D341Med (cell line): ENCODE results near the gene IL31.
"Not testable (repeated sequence)": the region's sequence is repeated elsewhere in the genome, so short reads cannot be mapped to it uniquely, and the experiment has no call there.

Source experiments
- DNase-seq: peaks from one replicate; pipeline ENCODE4 v3.0.0; 2012; ENCODE audit warnings: low spot score

Gene IL31

GRCh38 chr12:122174155-122174845, at the start of gene IL31:
IL31 (minus strand) TSS chr12:122174221; CDS start chr12:122174172, 49 bp downstream.
- DNase-seq, result no peak

DNA sequence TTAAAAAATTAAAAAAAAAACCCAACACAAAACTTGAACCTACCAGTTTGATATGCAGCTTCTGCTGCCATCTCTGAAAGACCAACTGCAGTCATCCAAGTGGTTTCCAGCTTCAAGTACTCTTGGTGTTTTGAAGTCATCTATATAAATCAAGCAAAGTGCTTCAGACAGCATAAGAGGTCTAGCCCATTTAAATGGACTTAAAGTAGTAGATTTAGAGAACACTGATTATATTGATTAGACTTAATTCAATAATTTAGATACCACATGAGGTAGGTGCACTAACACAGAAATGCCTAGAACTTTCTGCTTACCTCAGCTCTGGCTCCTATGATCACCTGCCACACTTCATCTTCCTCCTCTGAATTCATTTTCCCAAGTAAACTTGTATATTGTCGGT, 42.4 kb upstream of the IL31 start:
- DNase-seq, result no peak

- DNase-seq, result no peak
Measured at GRCh38 chr12:122215771-122216170, 41.8 kb upstream of the IL31 start.

DNA sequence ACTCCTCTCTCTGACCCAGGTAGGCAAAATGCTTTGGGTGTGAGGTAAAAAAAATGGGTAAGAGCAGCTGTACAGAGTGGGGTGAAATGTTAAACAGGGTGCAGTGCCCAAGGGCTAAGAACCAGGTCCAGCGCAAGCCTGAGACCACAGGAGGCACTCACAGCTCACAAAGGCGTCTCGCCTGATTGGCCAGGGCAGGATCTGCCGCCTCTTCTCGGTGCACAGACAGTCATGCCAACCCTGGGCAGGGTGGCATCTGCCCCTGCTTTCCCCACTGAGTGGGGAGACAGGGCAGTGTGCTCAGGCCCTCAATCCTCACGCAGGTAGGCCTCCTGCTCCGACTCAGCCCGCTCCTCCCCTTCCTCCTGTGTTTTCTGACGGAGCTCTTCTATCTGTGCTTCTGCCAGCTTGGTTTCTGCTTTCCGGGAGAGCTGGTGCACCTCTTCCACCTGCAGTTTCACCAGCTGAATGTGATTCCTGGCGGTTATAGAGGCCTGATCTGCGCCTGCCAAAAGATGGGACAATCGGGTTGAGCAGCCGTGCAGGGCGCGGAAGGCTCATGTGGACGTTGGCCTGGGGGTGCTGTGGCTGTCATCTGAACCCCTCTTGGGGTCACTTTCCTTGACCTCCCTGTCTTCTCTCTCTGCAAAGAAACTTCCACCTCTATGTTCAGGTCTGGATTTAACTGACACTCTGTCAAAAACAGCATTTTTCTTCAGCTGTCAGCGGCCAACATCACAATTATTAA, 34.2 kb upstream of the IL31 start:
- peak; percentile 22 for DNase-seq

DNA sequence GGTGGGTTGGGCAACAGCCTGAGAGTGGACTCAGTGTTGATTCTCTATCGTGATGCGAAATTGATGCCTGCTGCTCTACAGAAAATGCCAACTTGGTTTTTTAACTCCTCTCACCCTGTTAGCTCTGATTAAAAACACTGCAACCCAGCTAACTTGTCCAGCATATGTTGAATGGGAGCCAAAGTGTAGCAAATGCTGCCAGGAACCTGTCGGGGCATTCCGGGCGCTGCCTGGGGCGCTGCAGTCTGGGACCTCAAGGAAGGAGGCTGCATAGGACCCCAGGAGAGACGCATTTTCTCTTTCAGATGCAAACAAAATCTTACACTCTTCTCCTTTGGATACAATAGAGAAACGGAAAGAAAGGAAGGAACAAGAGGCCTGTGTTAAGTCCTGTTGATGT, 33.4 kb upstream of the IL31 start:
- no peak for DNase-seq

- DNase-seq, result no peak
Measured at GRCh38 chr12:122206976-122207375, 33.0 kb upstream of the IL31 start.

GRCh38 chr12:122206111-122206881, 32.3 kb upstream of the IL31 start:
- peak; percentile 40 for DNase-seq

DNA sequence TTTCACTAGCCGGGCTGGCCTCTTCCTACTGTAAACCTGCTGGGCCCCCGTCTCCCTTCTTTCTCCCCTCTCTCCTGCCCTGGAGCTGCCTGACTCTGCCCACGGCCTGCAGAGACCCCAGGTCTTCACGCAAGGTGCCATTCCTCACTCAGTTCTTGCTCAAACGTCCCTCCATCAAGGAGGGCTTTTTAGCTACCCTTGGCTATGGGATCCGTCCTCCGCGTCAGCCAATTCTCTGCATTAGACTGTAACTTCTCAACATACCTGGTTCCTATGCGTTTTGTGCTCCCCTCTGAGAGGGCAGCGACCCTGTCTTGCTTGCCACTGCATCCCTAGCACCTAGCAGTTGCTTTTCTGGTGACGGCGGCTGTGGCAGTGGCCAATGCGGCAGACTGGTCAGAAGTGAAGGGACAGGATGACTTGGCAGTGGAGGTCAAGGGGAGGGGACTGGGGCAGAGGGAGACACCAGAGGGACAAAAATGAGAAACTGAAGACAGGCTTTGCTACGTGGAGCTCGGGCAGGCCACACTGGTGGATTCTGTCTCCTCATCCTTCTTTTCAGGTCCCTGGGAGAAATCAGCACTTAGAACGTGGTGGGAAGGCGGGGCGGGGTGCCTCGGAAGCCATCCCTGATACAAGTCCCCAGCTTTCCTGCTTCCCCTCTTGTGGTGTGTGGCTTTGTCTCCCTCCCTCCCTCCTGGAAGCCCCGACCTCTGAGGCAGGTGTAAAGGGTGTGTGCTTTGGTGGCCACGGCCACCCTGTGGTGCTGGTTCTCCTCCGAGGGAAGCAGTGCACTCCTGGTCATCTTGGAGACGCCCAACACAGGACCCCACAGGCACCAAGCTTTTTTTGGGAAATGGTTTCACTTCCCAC, 31.3 kb upstream of the IL31 start:
- DNase-seq, result peak; percentile 38

- no peak for DNase-seq
Measured at GRCh38 chr12:122204167-122205052, 30.4 kb upstream of the IL31 start.

- DNase-seq, result peak; percentile 79
Measured at GRCh38 chr12:122203301-122204166, 29.5 kb upstream of the IL31 start, which contains the start of gene B3GNT4. B3GNT4 (plus strand) TSS chr12:122203709; CDS start chr12:122204619, 910 bp downstream.

DNA sequence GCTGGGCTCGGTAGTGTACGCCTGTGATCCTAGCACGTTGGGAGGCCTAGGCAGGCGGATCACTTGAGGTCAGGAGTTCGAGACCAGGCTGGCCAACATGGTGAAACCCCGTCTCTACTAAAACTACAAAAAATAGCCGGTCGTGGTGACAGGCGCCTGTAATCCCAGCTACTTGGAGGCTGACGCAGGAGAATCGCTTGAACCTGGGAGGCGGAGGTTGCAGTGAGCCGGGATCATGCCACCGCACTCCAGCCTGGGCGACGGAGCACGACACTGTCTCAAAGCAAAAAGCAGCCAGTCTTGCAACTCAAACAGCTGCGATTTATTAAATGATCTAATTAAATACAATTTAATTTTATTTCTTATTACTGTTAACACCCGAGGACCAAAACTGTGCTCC, 28.8 kb upstream of the IL31 start:
- DNase-seq, result not testable (repeated sequence)

GRCh38 chr12:122202017-122202416, 28.0 kb upstream of the IL31 start:
- peak; percentile 33 for DNase-seq

DNA sequence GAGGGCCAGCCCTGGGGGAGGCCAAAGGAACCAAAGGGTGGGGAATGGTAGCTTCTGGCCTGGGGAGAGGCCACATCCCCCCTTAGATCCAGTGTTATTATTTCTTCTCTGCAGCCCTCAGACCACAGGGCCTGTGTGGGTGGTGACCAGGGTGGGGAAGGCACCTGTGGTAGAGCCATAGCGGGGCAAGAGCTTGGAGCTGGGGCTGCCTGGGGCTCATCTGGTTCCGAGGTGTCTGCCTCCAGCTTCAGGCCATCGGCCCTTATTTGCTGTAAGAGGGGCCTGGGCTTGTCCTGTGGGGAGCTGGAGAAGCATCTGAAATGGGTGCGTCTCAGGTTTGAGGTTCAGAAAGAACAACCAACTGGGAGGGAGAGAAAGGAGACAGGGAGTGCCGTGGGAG, 27.4 kb upstream of the IL31 start:
- DNase-seq, result no peak

- no peak for DNase-seq
Measured at GRCh38 chr12:122200541-122201175, 26.6 kb upstream of the IL31 start.

DNA sequence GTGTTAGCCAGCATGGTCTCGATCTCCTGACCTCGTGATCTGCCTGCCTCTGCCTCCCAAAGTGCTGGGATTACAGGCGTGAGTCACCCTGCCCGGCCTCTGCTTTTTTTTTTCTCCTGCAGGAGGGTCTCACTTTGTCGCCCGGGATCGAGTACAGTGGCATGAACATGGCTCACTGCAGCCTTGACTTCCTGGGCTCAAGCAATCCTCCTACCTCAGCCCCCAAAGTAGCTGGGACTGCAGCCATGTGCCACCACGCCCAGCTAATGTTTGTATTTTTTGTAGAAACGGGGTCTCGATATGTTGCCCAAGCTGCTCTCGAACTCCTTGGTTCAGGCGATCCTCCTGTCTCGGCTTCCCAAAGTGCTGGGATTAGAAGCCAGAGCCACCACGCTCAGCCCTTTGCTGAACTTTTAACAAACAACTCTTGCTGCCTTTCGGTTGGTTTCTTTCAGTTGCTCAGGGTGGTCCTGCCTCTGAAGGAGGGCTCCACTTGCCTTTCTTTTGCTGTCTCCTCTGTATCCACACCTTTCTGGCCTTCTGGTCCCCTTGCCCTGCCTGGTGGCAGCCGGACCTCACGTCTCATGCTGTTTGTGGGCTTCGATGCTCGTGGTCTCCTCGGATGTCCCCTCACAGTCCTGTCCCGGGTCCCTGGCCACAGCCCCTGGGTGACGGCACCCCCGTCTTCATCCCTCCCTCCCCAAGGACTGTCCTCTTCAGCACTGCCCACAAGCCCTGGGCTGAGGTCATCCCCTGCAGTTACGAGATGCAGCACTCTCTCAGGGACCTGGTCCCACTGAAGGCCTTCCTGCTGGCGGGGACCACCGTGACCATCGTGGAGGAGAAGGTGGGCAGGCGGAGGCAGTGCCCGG, 25.7 kb upstream of the IL31 start:
- DNase-seq, result no peak

DNA sequence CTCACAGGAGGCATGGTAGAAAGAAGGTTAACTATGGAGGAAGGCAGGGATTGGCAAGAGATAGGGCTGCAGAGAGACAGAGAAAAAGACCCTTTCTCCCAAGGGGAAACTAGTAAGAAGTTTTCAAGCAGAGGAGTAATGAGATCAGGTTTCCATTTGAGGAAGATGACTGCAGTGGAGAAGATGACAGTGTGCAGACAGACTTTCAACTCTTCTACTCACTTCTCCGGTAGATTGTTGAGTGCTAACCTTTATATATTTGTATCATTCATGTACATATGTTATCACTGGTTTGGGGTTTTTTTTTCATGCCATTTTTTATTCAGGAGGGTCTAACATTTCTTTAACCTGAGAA, 23.6 kb upstream of the IL31 start:
- DNase-seq, result no peak

DNA sequence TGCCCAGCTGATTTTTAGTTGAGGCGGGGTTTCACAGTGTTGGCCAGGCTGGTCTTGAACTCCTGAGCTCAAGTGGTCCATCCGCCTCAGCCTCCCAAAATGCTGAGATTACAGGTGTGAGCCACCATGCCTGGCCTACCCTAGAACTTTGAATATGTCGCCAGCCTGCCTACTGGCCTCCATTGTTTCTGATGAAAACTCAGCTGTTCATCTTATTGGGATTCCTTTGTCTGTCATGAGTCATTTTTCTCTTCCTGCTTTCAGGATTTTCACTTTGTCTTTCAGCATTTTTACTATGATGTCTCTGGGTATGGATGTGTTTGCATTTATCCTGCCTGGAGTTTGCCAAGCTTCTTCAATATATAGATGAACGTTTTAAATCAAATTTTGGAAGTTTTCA, 21.4 kb upstream of the IL31 start:
- DNase-seq, result no peak

GRCh38 chr12:122194804-122195203, 20.8 kb upstream of the IL31 start:
- DNase-seq, result no peak
